DLD1 (cell line): Measurements from ENCODE around the gene IL13RA1.
"Not testable (repeated sequence)": the region's sequence is repeated elsewhere in the genome, so short reads cannot be mapped to it uniquely, and the experiment has no call there.

Experiments
- in situ Hi-C: cut with HindIII; loops from 2 replicates; pipeline ENCODE4 v1.10.0; 2017; ENCODE audit warnings: low sequenced_read_pairs

Gene IL13RA1

DNA sequence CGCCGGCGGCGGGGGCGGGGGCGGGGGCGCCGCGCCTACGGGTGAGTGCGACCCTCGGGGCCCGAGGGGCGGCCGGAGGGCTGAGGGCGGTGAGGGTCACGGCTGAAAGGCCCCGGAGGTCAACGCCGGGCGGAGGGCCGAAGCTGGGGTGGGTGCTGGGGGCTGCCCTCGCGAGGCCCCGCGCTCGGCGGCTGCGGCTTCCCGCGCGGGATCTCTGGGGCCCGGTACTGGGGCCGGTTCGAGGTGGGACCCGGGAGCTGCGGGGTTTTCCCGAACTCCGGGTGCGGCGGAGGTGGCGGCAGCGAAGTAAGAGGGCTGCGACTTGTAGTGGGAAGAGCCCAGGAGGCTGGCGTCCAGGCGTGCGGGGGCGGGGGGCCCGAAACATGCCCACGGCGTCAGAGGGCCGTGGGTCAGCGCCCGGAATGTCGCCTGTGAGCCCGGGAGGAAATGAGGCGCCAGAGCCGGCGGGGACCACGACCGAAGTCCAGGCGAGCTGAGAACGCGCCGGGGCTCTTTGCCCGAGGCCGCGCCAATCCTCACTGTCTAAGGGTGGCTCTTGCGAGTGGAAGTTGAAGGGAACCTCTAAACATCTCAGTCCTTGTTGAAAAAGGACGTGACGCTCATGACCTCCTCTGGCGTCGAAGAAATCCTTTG lies 407 bp downstream of the IL13RA1 start:
- in situ Hi-C loops, result no loop called here

DNA sequence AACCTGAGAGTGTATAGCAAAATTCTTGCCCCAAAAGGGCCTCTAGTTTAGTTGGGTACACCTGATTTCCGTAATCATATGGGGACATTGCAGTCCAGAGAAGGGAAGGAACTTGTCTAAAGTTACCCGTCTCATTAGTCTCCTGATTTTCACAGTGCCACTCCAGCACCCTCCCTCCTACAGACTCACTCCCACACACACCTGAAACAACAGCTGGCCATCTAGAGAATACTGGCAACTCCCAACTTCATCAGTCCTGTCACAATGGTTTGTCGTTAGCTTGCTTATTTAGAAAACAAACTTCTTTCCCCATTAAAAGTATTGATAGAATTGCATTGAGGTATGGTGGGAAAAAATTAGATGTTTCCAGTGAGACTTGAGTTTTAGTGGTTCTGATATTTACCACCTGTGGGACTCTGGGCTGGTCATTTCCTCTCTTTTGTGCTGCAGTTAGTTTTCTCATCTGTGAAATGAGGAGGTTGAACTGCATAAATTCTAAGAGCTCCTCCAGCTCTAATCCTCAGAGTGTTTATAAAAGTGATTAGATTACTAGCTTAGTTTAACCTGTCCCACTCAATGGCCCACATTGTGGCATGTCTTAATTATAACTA lies 1.7 kb downstream of the IL13RA1 start:
- in situ Hi-C loops, result no loop called here

DNA sequence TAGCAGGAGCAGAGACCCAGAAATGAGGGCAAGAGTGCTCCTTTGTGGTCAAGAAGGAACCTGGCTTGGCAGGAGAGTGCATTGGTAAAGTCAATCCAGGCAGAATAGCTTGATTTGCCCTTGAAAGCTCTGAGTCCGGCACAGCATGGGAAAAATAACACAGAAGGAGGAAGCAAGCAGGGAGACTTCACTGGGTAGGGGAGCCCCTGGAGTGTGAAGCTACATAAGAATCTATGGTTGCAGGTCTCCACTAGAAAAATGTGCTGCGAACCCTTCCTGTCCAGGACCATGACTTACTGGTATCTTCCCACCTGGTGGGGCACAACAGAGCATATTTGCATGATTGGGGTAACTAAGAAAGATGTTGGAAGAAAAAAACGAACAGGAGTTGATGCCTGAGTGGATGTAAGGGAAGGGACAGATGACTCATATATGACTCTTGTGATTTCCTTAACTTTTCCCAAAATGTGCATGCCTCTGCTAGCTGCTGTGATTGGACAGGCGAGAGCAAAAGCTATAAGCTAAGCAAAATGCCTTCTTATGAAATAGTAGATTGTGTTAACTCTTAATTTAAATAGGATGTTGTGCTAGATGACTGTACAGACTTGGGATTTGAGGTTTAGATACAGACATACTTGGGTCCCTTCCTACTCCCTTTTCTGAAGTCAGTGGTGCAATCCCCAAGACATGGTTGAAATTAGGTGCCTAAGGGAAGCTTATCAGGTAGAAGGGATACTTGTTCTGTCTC lies 3.3 kb downstream of the IL13RA1 start:
- in situ Hi-C loops, result no loop called here

DNA sequence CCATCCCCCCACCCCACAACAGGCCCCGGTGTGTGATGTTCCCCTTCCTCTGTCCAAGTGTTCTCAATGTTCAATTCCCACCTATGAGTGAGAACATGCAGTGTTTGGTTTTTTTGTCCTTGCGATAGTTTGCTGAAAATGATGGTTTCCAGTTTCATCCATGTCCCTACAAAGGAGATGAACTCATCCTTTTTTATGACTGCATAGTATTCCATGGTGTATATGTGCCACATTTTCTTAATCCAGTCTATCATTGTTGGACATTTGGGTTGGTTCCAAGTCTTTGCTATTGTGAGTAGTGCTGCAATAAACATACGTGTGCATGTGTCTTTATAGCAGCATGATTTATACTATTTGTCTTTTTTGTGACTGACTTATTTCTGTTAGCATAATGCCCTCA lies 5.1 kb downstream of the IL13RA1 start:
- in situ Hi-C loops, result not testable (repeated sequence)

DNA sequence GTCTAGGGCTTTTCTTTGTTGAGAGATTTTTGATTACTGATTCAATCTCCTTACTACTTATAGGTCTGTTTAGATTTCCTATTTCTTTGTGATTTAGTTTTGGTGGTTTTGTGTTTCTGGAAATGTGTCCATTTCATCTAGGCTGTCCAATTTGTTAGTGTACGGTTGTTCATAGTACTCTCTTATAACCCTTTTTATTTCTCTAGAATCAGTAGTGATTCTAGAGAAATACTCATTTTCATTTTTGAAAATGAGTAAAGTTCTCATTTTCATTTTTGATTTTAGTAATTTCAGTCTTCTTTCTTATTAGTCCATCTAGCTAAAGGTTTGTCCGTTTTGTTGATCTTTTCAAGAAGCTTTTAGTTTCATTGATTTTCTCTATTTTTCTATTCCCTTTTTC lies 7.5 kb downstream of the IL13RA1 start:
- in situ Hi-C loops, result no loop called here

DNA sequence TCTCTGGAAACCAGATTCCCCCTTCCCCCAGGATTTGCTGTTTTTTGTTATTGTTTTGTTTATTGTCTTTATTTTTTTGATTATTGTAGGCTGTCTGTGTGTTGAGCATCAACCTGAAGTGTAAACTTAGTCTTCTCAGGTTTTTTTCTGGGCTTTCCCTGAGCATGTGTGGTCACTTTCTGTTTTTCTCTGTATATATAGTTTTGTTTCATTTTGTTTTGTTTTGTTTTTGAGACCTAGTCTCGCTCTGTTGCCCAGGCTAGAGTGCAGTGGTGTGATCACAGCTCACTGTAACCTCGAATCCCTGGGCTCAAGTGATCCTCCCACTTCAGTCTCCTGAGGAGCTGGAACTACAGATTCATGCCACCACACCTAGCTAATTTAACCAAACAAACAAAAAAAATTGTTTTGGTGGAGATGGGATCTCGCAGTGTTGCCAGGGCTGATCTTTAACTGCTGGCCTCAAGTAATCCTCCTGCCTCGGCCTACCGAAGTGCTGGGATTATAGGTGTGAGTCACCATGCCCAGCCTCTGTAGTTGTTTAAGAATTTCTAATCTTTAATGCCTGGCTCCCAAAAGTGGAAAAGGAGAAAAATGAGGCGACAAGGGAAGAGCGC lies 9.1 kb downstream of the IL13RA1 start:
- in situ Hi-C loops, result no loop called here

DNA sequence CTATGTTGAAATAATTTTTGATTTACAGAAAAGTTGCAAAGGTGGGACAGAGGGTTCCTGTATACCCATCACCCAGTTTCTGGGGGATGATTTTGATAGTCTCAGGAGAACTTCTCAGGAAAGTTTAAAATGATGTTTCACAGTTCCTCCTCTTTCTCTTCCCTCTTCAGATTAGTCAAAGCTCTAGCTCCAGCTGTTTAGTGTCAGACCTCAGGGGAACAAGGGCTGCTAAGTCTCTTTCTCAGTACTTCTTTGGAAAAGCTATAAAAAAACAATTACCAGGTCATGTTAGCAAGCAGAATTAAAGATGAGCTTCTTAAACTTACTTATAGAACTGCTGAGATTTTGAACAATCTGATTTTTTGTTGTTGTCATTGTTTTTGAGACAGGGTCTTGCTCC lies 12.2 kb downstream of the IL13RA1 start:
- in situ Hi-C loops, result no loop called here

DNA sequence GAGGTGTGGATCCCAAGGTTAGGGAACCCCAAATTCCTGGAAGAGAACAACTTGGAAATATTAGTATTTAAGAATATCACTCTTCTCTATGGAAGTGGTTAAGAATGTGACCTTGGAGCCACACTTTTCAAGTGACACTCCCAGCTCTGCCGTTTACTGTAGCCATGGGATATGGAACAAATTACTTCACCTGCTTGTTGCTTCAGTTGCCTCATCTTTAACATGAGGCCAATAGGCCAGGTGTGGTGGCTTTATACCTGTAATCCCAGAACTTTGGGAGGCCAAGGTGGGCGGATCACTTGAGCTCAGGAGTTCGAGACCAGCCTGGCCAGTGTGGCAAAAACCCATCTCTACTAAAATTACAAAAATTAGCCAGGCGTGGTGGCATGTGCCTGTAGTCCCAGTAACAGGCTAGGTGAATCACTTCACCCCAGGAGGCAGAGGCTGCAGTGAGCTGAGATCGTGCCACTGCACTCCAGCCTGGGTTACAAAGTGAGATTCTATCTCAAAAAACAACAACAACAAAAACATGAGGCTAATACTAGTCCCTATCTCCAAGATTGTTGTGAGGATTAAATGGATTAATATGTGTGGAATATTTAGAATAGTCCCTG lies 13.0 kb downstream of the IL13RA1 start:
- in situ Hi-C loops, result no loop called here

DNA sequence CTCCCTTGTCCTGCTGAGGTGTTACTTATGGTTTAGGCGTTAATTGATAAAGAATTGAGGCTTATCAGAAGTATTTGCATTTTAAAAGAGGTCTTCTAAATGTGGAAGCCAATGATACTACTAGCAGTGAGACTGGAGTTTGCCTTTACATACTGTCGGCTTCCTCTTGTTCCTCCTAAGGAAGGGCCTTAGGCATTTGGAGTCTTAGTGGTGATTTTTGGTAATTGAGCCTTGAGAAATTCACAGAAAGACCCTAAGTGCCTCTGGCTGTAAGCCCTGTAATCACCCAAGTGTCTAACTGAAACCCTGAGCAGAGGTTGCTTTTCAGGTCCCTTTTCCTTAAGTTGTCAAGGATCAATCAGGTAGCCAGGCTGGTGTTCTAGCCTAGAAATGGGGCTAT lies 14.8 kb downstream of the IL13RA1 start:
- in situ Hi-C loops, result no loop called here

DNA sequence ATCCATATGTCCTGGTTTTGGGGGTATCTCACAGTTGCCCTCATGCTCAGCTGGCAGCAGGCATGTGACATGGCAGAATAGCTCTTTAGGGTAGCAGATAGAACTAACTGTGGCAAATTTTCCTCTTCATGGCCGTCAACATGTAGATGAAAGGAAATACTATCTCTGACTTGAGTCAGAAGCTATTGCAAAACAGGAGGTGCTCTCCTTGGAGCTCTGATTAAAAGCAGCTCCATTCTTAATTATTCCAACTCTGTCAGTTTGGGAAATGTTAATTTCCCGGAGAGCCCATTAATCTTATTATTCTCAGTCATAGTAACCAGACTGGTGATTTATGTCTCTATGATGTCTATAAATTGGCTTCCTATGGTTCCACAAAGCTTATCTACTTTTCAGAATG lies 18.2 kb downstream of the IL13RA1 start:
- in situ Hi-C loops, result no loop called here

DNA sequence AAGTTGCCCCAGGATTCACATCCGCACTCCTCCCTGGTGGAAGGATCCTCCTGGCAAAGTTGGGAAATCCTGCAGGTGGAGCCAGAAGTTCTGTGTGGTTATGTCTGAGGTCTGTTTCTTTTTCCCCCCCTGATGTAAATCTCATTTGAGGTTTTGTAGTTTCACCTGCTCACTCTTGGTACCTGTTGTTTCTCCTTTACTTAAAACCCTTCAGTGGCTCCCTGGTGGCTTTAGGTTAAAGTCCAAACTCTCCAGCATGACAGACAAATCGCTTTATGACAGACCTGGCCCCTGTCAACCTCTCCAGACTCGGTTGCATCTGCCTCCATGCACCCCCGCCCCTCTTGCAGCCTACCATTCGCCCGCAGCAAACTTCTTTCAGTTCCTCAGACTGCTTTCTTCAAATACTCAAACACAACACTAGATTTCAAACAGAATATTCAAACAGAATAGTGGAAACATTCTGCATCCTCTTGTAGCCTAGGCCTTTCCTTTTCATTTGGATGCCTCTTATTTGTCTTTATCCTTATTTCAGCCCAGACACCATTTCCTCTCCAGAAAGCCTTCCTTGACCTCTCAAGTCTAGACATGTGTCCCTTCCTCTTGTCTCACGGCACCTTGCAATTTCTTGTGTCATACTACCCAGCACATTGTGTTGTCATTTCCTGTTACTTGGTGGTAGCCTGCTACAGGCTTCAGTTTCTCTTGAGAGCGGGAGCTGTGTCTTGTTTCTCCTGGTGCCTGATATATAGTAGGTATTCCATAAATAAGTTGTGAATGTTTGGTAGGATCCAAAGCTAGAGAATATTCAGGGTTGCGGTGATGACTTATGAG lies 24.8 kb downstream of the IL13RA1 start:
- in situ Hi-C loops, result no loop called here

DNA sequence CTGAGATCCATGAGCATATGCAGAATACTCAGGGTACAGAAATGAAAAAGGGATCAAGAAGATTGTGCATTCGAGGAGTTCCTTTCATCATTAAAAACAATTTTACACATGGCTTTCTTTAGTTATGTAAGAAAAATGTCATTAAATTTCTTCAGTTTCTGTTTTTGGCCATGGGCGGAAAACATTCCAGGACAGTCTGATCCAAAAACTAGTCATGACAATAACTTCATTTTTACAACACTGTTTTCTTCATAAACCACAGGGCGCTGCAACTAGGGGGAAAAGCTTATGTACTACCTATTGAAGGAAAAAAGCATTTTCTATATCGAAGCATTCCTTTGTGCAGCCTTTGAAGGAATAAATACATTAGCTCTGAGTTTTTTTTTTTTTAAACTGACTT lies 28.2 kb downstream of the IL13RA1 start:
- in situ Hi-C loops, result no loop called here

DNA sequence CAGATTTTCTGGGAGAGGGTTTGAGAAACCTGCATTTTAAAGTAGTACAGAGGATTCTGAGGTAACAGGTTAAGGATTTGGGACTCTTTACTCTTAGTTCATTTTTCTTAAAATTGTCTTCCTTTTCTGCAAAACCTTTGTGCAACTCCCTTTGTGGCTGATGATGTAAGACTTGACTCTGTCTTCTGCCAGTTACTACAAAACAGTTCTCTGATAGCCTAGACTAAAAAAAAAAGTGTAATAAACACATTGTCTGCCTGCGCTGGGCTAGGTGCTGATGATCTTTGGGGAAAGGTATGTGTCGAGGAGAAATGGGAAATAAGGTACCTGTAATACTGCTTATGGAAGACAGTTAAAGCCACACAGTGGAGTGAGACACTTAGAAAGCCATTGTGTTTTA lies 28.7 kb downstream of the IL13RA1 start:
- in situ Hi-C loops, result no loop called here

DNA sequence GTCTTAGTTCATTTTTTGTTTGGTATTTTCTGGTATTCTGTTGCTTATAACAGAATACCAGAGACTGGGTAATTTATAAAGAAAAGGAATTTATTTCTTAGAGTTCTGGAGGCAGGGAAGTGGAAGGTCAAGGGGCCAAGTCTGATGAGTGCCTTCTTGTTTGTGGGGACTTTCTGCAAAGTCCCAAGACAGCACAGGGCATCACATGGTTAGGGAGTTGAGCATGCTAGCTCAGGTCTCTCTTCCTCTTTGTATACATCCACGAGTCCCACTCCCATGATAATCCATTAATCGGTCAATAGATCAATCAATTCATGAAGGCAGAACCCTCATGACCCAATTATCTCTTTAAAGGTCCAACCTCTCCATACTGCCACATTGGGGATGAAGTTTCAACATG lies 31.1 kb downstream of the IL13RA1 start:
- in situ Hi-C loops, result no loop called here

DNA sequence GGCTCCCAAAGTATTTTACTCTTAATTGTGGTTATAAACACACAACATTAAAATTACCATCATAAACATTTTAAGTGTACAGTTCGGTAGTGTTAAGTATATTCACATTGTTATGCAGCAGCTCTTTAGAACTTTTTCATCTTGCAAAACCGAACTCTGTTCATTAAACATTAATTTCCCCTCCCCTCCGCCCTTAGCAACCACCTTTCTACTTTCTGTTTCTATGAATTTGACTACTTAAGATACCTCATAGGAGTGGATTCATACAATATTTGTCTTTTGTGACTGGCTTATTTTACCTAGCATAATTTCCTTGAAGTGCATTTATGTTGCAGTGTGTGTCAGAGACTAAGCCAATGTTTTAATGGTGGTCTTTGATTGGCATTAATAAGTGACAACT lies 32.6 kb downstream of the IL13RA1 start:
- in situ Hi-C loops, result no loop called here

DNA sequence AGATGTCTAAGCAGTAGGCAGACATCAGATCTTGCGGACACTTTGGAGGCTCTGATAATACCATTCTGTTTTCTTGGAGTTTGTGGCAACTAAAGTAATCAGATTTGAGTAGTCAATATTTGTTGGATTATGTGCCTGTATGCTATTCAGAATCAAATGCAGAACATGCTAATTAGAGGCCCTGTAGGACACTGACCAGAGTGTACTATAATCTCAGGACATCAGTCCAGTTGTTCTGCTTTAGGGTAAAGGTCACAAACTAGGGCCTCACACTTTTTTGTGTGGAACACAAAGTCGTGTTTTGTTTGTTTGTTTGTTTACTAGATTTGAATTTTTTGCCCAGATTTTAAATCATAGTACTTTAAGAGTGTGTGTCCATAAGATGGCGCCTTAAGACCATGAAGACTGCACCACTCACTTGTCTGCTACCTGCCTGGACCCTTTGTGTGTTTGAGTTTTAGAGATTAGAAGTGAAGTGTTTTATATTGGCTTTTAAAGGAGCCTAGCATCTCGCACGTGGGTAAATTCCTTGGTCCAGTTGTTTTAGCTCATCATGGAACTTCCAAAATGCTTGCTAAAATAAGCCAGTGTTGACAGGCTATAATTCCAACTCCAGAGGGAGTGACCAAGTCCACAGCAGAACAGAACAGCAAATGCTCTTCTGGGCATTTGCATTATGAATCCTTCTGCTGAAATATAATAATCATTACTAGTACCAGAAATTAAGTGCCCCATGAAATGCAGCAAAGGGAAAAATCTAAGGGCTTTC lies 34.7 kb downstream of the IL13RA1 start:
- in situ Hi-C loops, result no loop called here

DNA sequence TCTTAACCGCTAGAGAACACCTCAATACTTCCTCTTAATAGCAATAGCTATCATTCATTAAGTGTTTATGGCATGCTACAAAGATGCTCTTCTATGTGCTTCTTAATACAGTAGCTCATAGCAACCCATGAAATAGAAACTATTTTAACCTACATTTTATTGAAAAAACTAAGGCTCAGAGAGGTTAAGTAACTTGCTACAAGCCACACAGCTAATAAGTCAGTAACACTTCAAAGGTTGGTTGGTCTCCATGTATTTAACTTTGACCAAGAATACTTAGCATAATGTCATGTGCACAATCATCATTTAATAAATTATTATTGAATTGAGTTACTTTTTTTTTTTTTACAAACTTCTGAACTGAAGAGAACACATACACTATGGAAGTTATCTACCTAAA lies 36.1 kb downstream of the IL13RA1 start:
- in situ Hi-C loops, result no loop called here

DNA sequence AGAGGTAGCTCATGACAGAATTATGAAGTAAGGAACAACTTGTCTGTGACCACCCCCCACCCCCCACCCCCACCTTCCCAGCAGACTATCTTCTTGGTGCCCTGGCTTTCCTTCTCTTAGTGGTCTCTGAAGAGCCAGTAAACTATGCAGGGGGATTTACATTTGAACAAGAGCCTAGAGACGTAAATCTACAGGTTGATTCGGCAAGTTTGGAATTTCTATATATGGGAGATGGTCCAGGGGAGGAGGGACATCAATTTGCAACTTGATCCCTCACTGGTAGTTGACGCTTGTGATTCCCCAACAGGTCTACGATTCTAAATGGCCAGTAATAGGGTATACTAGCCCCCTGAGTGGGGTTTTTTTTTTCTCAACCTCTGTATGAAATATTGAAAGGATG lies 36.7 kb downstream of the IL13RA1 start:
- in situ Hi-C loops, result no loop called here

DNA sequence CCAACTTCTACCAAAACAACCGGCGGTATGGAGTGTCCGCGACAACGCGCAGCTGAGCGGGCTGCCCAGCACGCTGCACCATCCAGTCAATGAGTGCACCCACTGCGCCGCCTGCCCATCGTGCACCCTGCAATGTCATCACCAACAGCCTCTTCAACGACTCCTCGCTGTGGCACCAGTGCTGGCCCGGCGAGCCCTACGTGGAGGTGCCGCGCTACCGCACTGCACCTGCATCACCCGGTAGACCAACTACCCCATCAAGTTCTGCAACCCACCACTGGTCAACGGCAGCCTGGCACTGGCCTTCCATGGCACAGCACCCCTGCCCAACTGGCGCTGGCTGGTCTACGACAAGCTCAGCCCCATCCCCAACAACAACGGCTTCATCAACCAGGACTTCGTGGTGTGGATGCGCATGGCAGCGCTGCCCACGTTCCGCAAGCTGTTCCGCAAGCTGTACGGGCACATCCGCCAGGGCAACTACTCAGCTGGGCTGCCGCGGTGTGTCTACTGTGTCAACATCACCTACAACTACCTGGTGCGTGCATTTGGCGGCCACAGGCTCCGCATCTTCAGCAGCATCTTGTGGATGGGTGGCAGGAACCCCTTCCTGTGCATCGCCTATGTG lies 42.8 kb downstream of the IL13RA1 start:
- in situ Hi-C loops, result no loop called here
